HepG2 (cell line): ENCODE results near the gene EMP2. TPM values are rescaled to one million over a fixed set of nuclear protein-coding genes. Genes with fewer than 3 reads are reported as not detected.
A peak's percentile ranks its signal among the peaks of the same experiment; 100 is the strongest.

ENCODE experiments used
- ARNT2 ChIP-seq: sonication (generic); formaldehyde crosslinking; IDR thresholded peaks from 2 replicates; pipeline ENCODE4 v1.8.0; 2022; ENCODE audit warnings: mild to moderate bottlenecking, low read depth, missing genetic modification reagents, moderate library complexity
- ATF7 ChIP-seq, 2 experiments: fragments of 450-650 bp in 1 of 2; sonication (generic) in 1 of 2; formaldehyde crosslinking in 1 of 2; IDR thresholded peaks; 2 replicates each; pipeline versions ENCODE4 v1.4.0 to v1.6.1; 2016 to 2020; ENCODE audit warnings: antibody characterized with exemption in 1 of 2, mild to moderate bottlenecking in 1 of 2, missing genetic modification reagents in 1 of 2
- CREB1 ChIP-seq, 2 experiments: fragments of 450-650 bp in 1 of 2; IDR thresholded peaks; 2 replicates each; pipeline ENCODE4 v1.6.1; 2016 to 2017; ENCODE audit warnings: control low read depth in 1 of 2, mild to moderate bottlenecking in 1 of 2, missing compliant biosample characterization in 1 of 2, missing genetic modification characterization in 1 of 2
- FOXA3 ChIP-seq: IDR thresholded peaks from 2 replicates; pipeline ENCODE4 v1.6.1; 2016; ENCODE audit warnings: missing genetic modification reagents, missing compliant biosample characterization
- HOXA9 ChIP-seq: sonication (generic); formaldehyde crosslinking; IDR thresholded peaks from 2 replicates; pipeline ENCODE4 v1.8.1; 2022; ENCODE audit warnings: missing genetic modification reagents, mild to moderate bottlenecking, moderate library complexity, borderline replicate concordance
- JUND ChIP-seq: sonication (generic); formaldehyde crosslinking; IDR thresholded peaks from 2 replicates; pipeline ENCODE4 v1.8.0; 2022; ENCODE audit warnings: mild to moderate bottlenecking, missing genetic modification reagents
- MYNN ChIP-seq: sonication (generic); formaldehyde crosslinking; IDR thresholded peaks from 2 replicates; pipeline ENCODE4 v1.4.0; 2020; ENCODE audit warnings: mild to moderate bottlenecking, low read depth, missing genetic modification reagents
- PLRG1 ChIP-seq: fragments of 450-650 bp; conservative IDR thresholded peaks from 2 replicates; pipeline ENCODE4 v1.6.1; 2016
- PRMT3 ChIP-seq: sonication (generic); formaldehyde crosslinking; IDR thresholded peaks from 2 replicates; pipeline ENCODE4 v1.8.1; 2022; ENCODE audit warnings: low read depth, mild to moderate bottlenecking, moderate library complexity, missing genetic modification reagents, borderline replicate concordance
- ZFP82 ChIP-seq: sonication (generic); formaldehyde crosslinking; IDR thresholded peaks from 2 replicates; pipeline ENCODE4 v1.5.1; 2020; ENCODE audit warnings: mild to moderate bottlenecking, missing genetic modification reagents, borderline replicate concordance
- ZNF17 ChIP-seq: sonication (generic); formaldehyde crosslinking; IDR thresholded peaks from 2 replicates; pipeline ENCODE4 v1.5.0; 2020; ENCODE audit warnings: mild to moderate bottlenecking, missing genetic modification reagents
- ZNF567 ChIP-seq: sonication (generic); formaldehyde crosslinking; IDR thresholded peaks from 2 replicates; pipeline ENCODE4 v1.8.1; 2023; ENCODE audit warnings: mild to moderate bottlenecking, missing genetic modification reagents, borderline replicate concordance
- ZNF766 ChIP-seq: sonication (generic); formaldehyde crosslinking; IDR thresholded peaks from 2 replicates; pipeline ENCODE4 v1.5.0; 2020; ENCODE audit warnings: missing genetic modification reagents, borderline replicate concordance
- ZSCAN29 ChIP-seq: sonication (generic); formaldehyde crosslinking; conservative IDR thresholded peaks from 2 replicates; pipeline ENCODE4 v1.4.0; 2020; ENCODE audit warnings: mild to moderate bottlenecking, missing genetic modification reagents
- polyA plus RNA-seq, 8 experiments: library from polyadenylated mRNA; depleted of rRNA in 3 of 8; stranded (reverse) in 7 of 8; unstranded in 1 of 8; fragments of >200 nt; fragmentation: Illumina TruSeq in 4 of 8; extraction: Trizol in 4 of 8; gene quantifications; 2 replicates each; pipeline versions ENCODE4 v1.2.1 to v1.2.3, GENCODE V29; 2011 to 2016; ENCODE audit warnings: low read depth in 4 of 8, missing spikeins in 1 of 8, mixed read lengths in 1 of 8; ENCODE audit not compliant: insufficient read depth in 1 of 8
- total RNA-seq, 5 experiments: library from RNA; depleted of rRNA; stranded (reverse); fragments of >200 nt; fragmentation: Illumina TruSeq; extraction: Trizol; gene quantifications; 2 replicates each; pipeline ENCODE4 v1.2.3, GENCODE V29; 2016; ENCODE audit warnings: low read depth in 1 of 5
- TF ChIP-seq, protein P1 (sequence below): sonication (generic); formaldehyde crosslinking; IDR thresholded peaks from 2 replicates; pipeline ENCODE4 v1.8.1; 2022; ENCODE audit warnings: low read depth, mild to moderate bottlenecking, missing genetic modification reagents
- TF ChIP-seq, protein P2 (sequence below): IDR thresholded peaks from 2 replicates; pipeline ENCODE4 v1.6.1; 2016; ENCODE audit warnings: low read depth, missing genetic modification reagents, missing compliant biosample characterization
- TF ChIP-seq, protein P3 (sequence below): sonication (generic); formaldehyde crosslinking; IDR thresholded peaks from 2 replicates; pipeline ENCODE4 v1.5.0; 2020; ENCODE audit warnings: mild to moderate bottlenecking, missing genetic modification reagents
- TF ChIP-seq, protein P4 (sequence below): sonication (generic); formaldehyde crosslinking; IDR thresholded peaks from 2 replicates; pipeline ENCODE4 v1.5.0; 2020; ENCODE audit warnings: mild to moderate bottlenecking, low read depth, missing genetic modification reagents, borderline replicate concordance

The EMP2 gene
- total and polyA plus RNA-seq, 2 of the 13 experiments (the other 11 are each of a cell fraction or from before 2014, with no cell fraction given) = 24.6 to 91.2 TPM

DNA sequence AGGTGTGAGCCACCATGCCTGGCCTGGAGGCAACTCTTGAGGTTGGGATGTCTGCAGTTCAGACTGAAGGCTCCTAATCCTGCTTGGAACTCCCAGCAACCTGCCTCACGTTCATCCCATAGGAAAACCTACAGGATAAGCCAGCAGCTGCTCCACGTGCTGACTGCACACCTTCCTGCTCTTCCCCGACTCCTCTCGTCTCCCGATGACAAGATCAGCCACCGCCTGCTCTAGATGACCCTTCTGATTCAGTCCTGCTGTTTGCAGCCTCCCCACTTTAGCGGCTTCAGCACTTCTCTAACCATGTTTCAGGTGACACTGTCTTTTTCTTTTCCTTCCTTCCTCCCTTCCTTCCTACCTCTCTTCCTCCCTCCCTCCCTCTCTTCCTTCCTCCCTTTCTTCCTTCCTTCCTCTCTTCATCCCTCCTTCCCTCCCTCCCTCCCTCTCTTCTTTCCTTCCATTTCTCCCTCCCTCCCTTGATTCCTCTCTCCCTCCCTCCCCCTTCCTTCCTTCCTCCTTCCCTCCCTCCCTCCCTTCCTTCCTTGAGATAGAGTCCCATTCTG lies 61.8 kb downstream of the EMP2 start (continued):
- TF ChIP-seq, protein P1, sequence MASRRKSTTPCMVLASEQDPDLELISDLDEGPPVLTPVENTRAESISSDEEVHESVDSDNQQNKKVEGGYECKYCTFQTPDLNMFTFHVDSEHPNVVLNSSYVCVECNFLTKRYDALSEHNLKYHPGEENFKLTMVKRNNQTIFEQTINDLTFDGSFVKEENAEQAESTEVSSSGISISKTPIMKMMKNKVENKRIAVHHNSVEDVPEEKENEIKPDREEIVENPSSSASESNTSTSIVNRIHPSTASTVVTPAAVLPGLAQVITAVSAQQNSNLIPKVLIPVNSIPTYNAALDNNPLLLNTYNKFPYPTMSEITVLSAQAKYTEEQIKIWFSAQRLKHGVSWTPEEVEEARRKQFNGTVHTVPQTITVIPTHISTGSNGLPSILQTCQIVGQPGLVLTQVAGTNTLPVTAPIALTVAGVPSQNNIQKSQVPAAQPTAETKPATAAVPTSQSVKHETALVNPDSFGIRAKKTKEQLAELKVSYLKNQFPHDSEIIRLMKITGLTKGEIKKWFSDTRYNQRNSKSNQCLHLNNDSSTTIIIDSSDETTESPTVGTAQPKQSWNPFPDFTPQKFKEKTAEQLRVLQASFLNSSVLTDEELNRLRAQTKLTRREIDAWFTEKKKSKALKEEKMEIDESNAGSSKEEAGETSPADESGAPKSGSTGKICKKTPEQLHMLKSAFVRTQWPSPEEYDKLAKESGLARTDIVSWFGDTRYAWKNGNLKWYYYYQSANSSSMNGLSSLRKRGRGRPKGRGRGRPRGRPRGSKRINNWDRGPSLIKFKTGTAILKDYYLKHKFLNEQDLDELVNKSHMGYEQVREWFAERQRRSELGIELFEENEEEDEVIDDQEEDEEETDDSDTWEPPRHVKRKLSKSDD (CRISPR knock-in tag) = no peak
- 0 out of 2 replicates have a peak, but pooled peaks have one; percentile 54 for TF ChIP-seq ZSCAN29 (CRISPR knock-in tag)
- peak; percentile 15; the same call in 1 of the 2 replicates for TF ChIP-seq CREB1 (IDR thresholded peaks at IDR 0.05)
- TF ChIP-seq CREB1 (CRISPR knock-in tag; IDR thresholded peaks at IDR 0.05) = no peak
- TF ChIP-seq ATF7 (IDR thresholded peaks at IDR 0.05) = no peak
- TF ChIP-seq ATF7 (CRISPR knock-in tag; IDR thresholded peaks at IDR 0.05) = 0 out of 2 replicates have a peak, but pooled peaks have one; percentile 15
- TF ChIP-seq, protein P2, sequence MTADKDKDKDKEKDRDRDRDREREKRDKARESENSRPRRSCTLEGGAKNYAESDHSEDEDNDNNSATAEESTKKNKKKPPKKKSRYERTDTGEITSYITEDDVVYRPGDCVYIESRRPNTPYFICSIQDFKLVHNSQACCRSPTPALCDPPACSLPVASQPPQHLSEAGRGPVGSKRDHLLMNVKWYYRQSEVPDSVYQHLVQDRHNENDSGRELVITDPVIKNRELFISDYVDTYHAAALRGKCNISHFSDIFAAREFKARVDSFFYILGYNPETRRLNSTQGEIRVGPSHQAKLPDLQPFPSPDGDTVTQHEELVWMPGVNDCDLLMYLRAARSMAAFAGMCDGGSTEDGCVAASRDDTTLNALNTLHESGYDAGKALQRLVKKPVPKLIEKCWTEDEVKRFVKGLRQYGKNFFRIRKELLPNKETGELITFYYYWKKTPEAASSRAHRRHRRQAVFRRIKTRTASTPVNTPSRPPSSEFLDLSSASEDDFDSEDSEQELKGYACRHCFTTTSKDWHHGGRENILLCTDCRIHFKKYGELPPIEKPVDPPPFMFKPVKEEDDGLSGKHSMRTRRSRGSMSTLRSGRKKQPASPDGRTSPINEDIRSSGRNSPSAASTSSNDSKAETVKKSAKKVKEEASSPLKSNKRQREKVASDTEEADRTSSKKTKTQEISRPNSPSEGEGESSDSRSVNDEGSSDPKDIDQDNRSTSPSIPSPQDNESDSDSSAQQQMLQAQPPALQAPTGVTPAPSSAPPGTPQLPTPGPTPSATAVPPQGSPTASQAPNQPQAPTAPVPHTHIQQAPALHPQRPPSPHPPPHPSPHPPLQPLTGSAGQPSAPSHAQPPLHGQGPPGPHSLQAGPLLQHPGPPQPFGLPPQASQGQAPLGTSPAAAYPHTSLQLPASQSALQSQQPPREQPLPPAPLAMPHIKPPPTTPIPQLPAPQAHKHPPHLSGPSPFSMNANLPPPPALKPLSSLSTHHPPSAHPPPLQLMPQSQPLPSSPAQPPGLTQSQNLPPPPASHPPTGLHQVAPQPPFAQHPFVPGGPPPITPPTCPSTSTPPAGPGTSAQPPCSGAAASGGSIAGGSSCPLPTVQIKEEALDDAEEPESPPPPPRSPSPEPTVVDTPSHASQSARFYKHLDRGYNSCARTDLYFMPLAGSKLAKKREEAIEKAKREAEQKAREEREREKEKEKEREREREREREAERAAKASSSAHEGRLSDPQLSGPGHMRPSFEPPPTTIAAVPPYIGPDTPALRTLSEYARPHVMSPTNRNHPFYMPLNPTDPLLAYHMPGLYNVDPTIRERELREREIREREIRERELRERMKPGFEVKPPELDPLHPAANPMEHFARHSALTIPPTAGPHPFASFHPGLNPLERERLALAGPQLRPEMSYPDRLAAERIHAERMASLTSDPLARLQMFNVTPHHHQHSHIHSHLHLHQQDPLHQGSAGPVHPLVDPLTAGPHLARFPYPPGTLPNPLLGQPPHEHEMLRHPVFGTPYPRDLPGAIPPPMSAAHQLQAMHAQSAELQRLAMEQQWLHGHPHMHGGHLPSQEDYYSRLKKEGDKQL (CRISPR knock-in tag) = no peak
- TF ChIP-seq ZNF567 (CRISPR knock-in tag) = no peak
- no peak for TF ChIP-seq ZNF766 (CRISPR knock-in tag)
- TF ChIP-seq MYNN (CRISPR knock-in tag) = no peak
- TF ChIP-seq, protein P3, sequence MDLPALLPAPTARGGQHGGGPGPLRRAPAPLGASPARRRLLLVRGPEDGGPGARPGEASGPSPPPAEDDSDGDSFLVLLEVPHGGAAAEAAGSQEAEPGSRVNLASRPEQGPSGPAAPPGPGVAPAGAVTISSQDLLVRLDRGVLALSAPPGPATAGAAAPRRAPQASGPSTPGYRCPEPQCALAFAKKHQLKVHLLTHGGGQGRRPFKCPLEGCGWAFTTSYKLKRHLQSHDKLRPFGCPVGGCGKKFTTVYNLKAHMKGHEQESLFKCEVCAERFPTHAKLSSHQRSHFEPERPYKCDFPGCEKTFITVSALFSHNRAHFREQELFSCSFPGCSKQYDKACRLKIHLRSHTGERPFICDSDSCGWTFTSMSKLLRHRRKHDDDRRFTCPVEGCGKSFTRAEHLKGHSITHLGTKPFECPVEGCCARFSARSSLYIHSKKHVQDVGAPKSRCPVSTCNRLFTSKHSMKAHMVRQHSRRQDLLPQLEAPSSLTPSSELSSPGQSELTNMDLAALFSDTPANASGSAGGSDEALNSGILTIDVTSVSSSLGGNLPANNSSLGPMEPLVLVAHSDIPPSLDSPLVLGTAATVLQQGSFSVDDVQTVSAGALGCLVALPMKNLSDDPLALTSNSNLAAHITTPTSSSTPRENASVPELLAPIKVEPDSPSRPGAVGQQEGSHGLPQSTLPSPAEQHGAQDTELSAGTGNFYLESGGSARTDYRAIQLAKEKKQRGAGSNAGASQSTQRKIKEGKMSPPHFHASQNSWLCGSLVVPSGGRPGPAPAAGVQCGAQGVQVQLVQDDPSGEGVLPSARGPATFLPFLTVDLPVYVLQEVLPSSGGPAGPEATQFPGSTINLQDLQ (CRISPR knock-in tag) = no peak
- TF ChIP-seq ARNT2 (CRISPR knock-in tag) = no peak
- TF ChIP-seq ZNF17 (CRISPR knock-in tag) = no peak
- no peak for TF ChIP-seq FOXA3 (CRISPR knock-in tag)
- TF ChIP-seq, protein P4, sequence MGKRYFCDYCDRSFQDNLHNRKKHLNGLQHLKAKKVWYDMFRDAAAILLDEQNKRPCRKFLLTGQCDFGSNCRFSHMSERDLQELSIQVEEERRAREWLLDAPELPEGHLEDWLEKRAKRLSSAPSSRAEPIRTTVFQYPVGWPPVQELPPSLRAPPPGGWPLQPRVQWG (CRISPR knock-in tag) = no peak
- no peak for TF ChIP-seq ZFP82 (CRISPR knock-in tag)
- TF ChIP-seq HOXA9 (CRISPR knock-in tag) = no peak
- TF ChIP-seq PRMT3 (CRISPR knock-in tag) = no peak
- TF ChIP-seq JUND (CRISPR knock-in tag) = no peak
- no peak for TF ChIP-seq PLRG1
